HL-60 (cell line): ENCODE results near the gene CHD9.
"Not testable (repeated sequence)": the region's sequence is repeated elsewhere in the genome, so short reads cannot be mapped to it uniquely, and the experiment has no call there.

ENCODE experiments used
- DNase-seq, 2 experiments: peaks; one replicate each; pipeline ENCODE4 v3.0.0-alpha.2; 2010 to 2020; ENCODE audit warnings: low read depth in 1 of 2, low spot score in 1 of 2
- H3K27ac ChIP-seq: fragments of 250-450 bp; sonication (Bioruptor Pico); replicated peaks from 2 replicates; pipeline ENCODE4 v1.5.1; 2020; ENCODE audit warnings: mild to moderate bottlenecking, moderate library complexity
- H3K27me3 ChIP-seq: fragments of 250-450 bp; sonication (Bioruptor Pico); 2 replicates; pipeline ENCODE4 v1.5.1; 2021; ENCODE audit warnings: mild to moderate bottlenecking, moderate library complexity; ENCODE audit not compliant: insufficient read depth, poor library complexity, severe bottlenecking
- H3K4me3 ChIP-seq: replicated peaks from 2 replicates; pipeline ENCODE4 v1.5.1; 2011; ENCODE audit warnings: mild to moderate bottlenecking, control low read depth, low read length; ENCODE audit not compliant: insufficient read depth
- GABPA ChIP-seq: IDR thresholded peaks from 2 replicates; pipeline ENCODE4 v1.6.1; 2012; ENCODE audit warnings: low read depth
- POLR2AphosphoS5 ChIP-seq: IDR thresholded peaks from 2 replicates; pipeline ENCODE4 v1.6.1; 2012; ENCODE audit warnings: low read depth
- SPI1 ChIP-seq: IDR thresholded peaks from 2 replicates; pipeline ENCODE4 v1.6.1; 2012; ENCODE audit warnings: low read depth, mild to moderate bottlenecking, borderline replicate concordance
- TF ChIP-seq, protein P1 (sequence below): IDR thresholded peaks from one replicate; pipeline ENCODE4 v1.5.1; 2011; ENCODE audit warnings: low read length, control low read depth, inconsistent platforms; ENCODE audit not compliant: insufficient read depth
- TF ChIP-seq, protein P2 (sequence below): IDR thresholded peaks from 2 replicates; pipeline ENCODE4 v1.6.1; 2012; ENCODE audit warnings: low read depth; ENCODE audit not compliant: insufficient replicate concordance

Gene CHD9

DNA sequence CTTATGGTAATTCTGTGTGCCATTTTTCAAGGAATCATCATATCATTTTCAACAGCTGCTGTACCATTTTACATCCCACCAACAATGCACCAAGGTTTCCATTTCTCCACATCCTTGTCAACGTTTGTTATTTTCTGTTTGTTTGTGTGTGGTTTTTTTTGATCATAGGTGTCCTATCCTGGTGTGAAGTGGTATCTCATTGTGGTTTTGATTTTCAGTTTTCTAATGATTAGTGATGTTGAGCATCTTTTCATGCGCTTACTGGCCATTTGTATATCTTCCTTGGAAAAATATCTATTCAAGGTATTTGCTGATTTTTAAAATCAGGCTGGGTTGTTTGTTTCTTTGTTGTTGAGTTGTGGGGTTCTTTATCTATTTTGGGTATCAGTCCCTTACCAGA lies 15.0 kb downstream of the CHD9 start:
- TF ChIP-seq, protein P1, sequence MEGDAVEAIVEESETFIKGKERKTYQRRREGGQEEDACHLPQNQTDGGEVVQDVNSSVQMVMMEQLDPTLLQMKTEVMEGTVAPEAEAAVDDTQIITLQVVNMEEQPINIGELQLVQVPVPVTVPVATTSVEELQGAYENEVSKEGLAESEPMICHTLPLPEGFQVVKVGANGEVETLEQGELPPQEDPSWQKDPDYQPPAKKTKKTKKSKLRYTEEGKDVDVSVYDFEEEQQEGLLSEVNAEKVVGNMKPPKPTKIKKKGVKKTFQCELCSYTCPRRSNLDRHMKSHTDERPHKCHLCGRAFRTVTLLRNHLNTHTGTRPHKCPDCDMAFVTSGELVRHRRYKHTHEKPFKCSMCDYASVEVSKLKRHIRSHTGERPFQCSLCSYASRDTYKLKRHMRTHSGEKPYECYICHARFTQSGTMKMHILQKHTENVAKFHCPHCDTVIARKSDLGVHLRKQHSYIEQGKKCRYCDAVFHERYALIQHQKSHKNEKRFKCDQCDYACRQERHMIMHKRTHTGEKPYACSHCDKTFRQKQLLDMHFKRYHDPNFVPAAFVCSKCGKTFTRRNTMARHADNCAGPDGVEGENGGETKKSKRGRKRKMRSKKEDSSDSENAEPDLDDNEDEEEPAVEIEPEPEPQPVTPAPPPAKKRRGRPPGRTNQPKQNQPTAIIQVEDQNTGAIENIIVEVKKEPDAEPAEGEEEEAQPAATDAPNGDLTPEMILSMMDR, result no peak
- TF ChIP-seq, protein P2, sequence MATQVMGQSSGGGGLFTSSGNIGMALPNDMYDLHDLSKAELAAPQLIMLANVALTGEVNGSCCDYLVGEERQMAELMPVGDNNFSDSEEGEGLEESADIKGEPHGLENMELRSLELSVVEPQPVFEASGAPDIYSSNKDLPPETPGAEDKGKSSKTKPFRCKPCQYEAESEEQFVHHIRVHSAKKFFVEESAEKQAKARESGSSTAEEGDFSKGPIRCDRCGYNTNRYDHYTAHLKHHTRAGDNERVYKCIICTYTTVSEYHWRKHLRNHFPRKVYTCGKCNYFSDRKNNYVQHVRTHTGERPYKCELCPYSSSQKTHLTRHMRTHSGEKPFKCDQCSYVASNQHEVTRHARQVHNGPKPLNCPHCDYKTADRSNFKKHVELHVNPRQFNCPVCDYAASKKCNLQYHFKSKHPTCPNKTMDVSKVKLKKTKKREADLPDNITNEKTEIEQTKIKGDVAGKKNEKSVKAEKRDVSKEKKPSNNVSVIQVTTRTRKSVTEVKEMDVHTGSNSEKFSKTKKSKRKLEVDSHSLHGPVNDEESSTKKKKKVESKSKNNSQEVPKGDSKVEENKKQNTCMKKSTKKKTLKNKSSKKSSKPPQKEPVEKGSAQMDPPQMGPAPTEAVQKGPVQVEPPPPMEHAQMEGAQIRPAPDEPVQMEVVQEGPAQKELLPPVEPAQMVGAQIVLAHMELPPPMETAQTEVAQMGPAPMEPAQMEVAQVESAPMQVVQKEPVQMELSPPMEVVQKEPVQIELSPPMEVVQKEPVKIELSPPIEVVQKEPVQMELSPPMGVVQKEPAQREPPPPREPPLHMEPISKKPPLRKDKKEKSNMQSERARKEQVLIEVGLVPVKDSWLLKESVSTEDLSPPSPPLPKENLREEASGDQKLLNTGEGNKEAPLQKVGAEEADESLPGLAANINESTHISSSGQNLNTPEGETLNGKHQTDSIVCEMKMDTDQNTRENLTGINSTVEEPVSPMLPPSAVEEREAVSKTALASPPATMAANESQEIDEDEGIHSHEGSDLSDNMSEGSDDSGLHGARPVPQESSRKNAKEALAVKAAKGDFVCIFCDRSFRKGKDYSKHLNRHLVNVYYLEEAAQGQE, result no peak
- TF ChIP-seq POLR2AphosphoS5, result no peak
- TF ChIP-seq GABPA, result no peak
- no peak for TF ChIP-seq SPI1
- no peak overlapping the region for H3K4me3 ChIP-seq
- no peaks in the 10 kb centered on the region for H3K27me3 ChIP-seq
- no peak for DNase-seq
- no peak overlapping the region for H3K27ac ChIP-seq

DNA sequence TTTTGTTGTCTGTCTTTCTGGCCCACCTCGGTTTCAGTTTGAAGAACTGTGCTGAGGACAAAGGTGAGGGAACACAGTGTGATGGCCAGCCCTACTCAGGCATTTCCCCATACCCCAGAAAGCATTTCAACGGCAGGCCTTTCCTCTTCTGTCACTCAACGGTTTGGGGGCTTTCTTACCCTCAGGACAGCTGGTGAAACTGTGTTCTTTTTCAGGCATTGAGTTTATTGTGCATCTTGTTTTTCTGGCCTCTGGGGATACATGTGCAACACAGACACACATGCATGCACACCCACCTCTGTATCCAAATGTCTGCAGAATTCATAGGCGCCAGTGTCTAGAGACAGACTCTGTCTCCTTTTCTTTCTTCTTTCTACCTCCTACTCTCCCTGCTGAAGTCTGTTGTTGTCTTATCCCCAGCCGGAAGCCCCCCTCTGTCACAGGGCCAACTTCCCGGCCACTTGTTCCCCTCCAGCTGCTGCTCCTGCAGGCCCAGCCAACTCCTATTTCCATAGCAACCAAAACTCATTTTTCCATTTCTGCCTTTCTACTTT lies 17.0 kb downstream of the CHD9 start:
- Histone ChIP-seq H3K27ac (0 out of 2 replicates have a peak overlapping the region, but pooled peaks have one; percentile 1), H3K27me3 (no peaks in the 10 kb centered on the region), H3K4me3 (no peak overlapping the region)
- no peak for DNase-seq
- TF ChIP-seq POLR2AphosphoS5 (no peak), GABPA (no peak), SPI1 (no peak)
- TF ChIP-seq, protein P2, result no peak
- TF ChIP-seq, protein P1, result no peak

DNA sequence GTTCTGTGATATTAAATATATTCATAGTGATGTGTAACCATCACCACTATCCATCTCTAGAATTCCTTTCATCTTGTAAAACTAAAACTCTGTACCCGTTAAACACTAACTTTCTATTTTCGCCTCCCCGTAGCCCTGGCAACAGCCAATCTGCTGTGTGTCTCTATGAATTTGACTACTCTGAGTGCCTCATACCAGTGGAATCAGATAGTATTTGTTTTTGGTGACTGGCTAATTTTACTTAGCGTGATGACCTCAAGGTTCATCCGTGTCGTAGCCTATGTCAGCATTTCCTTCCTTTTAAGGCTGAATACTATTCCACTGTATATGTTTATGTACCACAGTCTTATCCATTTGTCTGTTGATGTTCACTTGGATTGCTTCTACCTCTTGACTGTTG lies 18.2 kb downstream of the CHD9 start:
- Histone ChIP-seq H3K4me3 (no peak overlapping the region), H3K27me3 (no peaks in the 10 kb centered on the region), H3K27ac (no peak overlapping the region)
- DNase-seq, result no peak
- TF ChIP-seq GABPA, result no peak
- TF ChIP-seq POLR2AphosphoS5, result no peak
- TF ChIP-seq SPI1, result no peak
- TF ChIP-seq, protein P1, result no peak
- TF ChIP-seq, protein P2, result no peak

DNA sequence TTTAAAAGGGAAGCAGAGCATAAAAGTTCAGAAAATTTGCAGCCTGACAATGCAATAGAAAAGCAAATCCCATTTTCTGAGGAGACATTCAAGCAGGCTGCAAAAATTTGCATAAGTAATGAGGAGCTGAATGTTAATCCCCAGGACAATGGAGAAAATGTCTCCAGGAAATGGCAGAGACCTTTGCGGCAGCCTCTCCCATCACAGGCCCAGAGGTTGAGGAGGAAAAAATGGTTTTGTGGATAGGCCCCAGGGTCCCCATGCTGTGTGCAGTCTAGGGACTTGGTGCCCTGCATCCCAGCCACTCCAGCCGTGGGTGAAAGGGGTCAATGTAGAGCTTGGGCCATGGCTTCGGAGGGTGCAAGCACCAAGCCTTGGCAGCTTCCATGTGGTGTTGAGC lies 19.5 kb downstream of the CHD9 start:
- H3K27ac ChIP-seq, H3K27me3 ChIP-seq, H3K4me3 ChIP-seq: not testable (repeated sequence)

DNA sequence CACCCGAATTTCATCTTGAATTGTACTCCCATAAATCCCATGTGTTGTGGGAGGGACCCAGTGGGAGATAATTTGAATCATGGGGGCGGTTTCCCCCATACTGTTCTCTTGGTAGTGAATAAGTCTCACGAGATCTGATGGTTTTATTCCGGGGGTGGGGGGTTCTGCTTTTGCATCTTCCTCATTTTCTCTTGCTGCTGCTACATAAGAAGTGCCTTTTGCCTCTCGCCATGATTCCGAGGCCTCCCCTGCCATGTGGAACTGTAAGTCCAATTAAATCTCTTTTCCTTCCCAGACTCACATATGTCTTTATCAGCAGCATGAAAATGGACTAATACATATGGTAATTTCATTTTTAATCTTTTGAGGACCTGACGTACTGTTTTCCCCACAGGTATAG lies 20.7 kb downstream of the CHD9 start:
- H3K27me3 ChIP-seq, DNase-seq, H3K27ac ChIP-seq, H3K4me3 ChIP-seq: not testable (repeated sequence)

More for the DNA sequence above, 19.5 kb downstream of the CHD9 start:
- not testable (repeated sequence) for DNase-seq
